ENCODE data around the gene ARHGEF6.
"Not testable (repeated sequence)": the region's sequence is repeated elsewhere in the genome, so short reads cannot be mapped to it uniquely, and the experiment has no call there.

DNA sequence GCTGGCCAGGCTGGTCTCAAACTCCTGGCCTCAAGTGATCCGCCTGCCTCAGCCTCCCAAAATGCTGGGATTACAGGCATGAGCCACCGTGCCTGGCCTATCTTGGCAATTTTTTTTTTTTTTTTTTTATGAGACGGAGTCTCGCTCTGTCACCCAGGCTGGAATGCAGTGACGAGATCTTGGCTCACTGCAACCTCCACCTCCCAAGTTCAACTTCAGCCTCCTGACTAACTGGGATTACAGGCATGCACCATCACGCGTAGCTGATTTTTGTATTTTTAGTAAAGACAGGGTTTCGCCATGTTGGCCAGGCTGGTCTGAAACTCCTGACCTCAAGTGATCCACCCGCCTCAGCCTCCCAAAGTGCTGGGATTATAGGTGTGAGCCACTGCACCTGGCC is 39.0 kb upstream of the ARHGEF6 start:
- TF ChIP-seq, protein P1, sequence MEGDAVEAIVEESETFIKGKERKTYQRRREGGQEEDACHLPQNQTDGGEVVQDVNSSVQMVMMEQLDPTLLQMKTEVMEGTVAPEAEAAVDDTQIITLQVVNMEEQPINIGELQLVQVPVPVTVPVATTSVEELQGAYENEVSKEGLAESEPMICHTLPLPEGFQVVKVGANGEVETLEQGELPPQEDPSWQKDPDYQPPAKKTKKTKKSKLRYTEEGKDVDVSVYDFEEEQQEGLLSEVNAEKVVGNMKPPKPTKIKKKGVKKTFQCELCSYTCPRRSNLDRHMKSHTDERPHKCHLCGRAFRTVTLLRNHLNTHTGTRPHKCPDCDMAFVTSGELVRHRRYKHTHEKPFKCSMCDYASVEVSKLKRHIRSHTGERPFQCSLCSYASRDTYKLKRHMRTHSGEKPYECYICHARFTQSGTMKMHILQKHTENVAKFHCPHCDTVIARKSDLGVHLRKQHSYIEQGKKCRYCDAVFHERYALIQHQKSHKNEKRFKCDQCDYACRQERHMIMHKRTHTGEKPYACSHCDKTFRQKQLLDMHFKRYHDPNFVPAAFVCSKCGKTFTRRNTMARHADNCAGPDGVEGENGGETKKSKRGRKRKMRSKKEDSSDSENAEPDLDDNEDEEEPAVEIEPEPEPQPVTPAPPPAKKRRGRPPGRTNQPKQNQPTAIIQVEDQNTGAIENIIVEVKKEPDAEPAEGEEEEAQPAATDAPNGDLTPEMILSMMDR (conservative IDR thresholded peaks at IDR 0.05), result not testable (repeated sequence)
- not testable (repeated sequence) for TF ChIP-seq ZFX (IDR thresholded peaks at IDR 0.05)

Measured in C4-2B (cell line).